ENCODE data around the gene RELN. TPM values are rescaled to one million over a fixed set of nuclear protein-coding genes. Genes with fewer than 3 reads are reported as not detected.

The RELN gene
- total RNA-seq, 1 experiment from 2014 or later: 0.48 TPM

- Histone ChIP-seq H3K27me3 (ENCODE audit: insufficient read depth, low read depth) (peaks cover 5% of the 10 kb centered on the region; the same call in 1 of the 2 replicates), H3F3A (ENCODE audit: insufficient read depth, low read depth) (no peaks in the 10 kb centered on the region), H2AFZ (no peak overlapping the region), H3K4me2 (no peak overlapping the region), H3K4me3 (no peak overlapping the region), H4K20me1 (ENCODE audit: insufficient read depth) (no peaks in the 10 kb centered on the region), H3K9me3 (ENCODE audit: insufficient read depth, low read depth) (no peaks in the 10 kb centered on the region), H3K4me1 (replicated peaks; ENCODE audit: insufficient read depth) (no peaks in the 10 kb centered on the region), H3K9me2 (ENCODE audit: insufficient read depth) (no peaks in the 10 kb centered on the region), H3K36me3 (ENCODE audit: low read depth) (no peaks in the 10 kb centered on the region), H3K27ac (no peak overlapping the region), H3K79me2 (ENCODE audit: low read depth) (no peaks in the 10 kb centered on the region)
- POLR2A ChIA-PET (ENCODE audit: unreplicated experiment): no interaction called here
- intact Hi-C loops (cut with micrococcal nuclease; ENCODE audit: unreplicated experiment): no loop called here
- no peak for DNase-seq
- TF ChIP-seq CTCF (conservative IDR thresholded peaks at IDR 0.05) (no peak), EZH2 (IDR thresholded peaks at IDR 0.05; ENCODE audit: low read depth) (no peak)
- BruUV-seq (replicated peaks): no TSS peak
- CTCF ChIA-PET: no interaction called here
Measured at GRCh38 chr7:103949374-103949773, 40.1 kb downstream of the RELN start.

- no peak overlapping the region for H2AFZ ChIP-seq
- DNase-seq: no peak
- intact Hi-C loops (cut with micrococcal nuclease; ENCODE audit: unreplicated experiment): no loop called here
- no peaks in the 10 kb centered on the region; the same call in 1 of the 2 replicates for H3K27me3 ChIP-seq (ENCODE audit: insufficient read depth, low read depth)
- no peaks in the 10 kb centered on the region for H3K36me3 ChIP-seq (ENCODE audit: low read depth)
- H3K4me2 ChIP-seq: no peak overlapping the region
- no peaks in the 10 kb centered on the region for H4K20me1 ChIP-seq (ENCODE audit: insufficient read depth)
- H3K4me3 ChIP-seq: no peak overlapping the region
- no peaks in the 10 kb centered on the region for H3K9me2 ChIP-seq (ENCODE audit: insufficient read depth)
- no peaks in the 10 kb centered on the region for H3K79me2 ChIP-seq (ENCODE audit: low read depth)
- no TSS peak for BruUV-seq (replicated peaks)
- CTCF ChIA-PET: no interaction called here
- POLR2A ChIA-PET (ENCODE audit: unreplicated experiment): no interaction called here
- TF ChIP-seq EZH2 (IDR thresholded peaks at IDR 0.05; ENCODE audit: low read depth): no peak
- no peak for TF ChIP-seq CTCF (conservative IDR thresholded peaks at IDR 0.05)
- H3F3A ChIP-seq (ENCODE audit: insufficient read depth, low read depth): no peaks in the 10 kb centered on the region
- H3K4me1 ChIP-seq (replicated peaks; ENCODE audit: insufficient read depth): no peaks in the 10 kb centered on the region
- H3K27ac ChIP-seq: no peak overlapping the region
- no peaks in the 10 kb centered on the region for H3K9me3 ChIP-seq (ENCODE audit: insufficient read depth, low read depth)
Measured at GRCh38 chr7:103947026-103947655, 42.3 kb downstream of the RELN start.

GRCh38 chr7:103944230-103944900, 45.1 kb downstream of the RELN start:
- Histone ChIP-seq H3K4me3 (no peak overlapping the region), H3K9me3 (ENCODE audit: insufficient read depth, low read depth) (no peaks in the 10 kb centered on the region), H3F3A (ENCODE audit: insufficient read depth, low read depth) (no peaks in the 10 kb centered on the region), H3K79me2 (ENCODE audit: low read depth) (no peaks in the 10 kb centered on the region), H3K27me3 (ENCODE audit: insufficient read depth, low read depth) (no peaks in the 10 kb centered on the region), H3K36me3 (ENCODE audit: low read depth) (no peaks in the 10 kb centered on the region), H3K4me1 (replicated peaks; ENCODE audit: insufficient read depth) (no peaks in the 10 kb centered on the region), H3K4me2 (no peak overlapping the region), H2AFZ (no peak overlapping the region), H3K9me2 (ENCODE audit: insufficient read depth) (no peaks in the 10 kb centered on the region), H4K20me1 (ENCODE audit: insufficient read depth) (no peaks in the 10 kb centered on the region), H3K27ac (no peak overlapping the region)
- BruUV-seq (replicated peaks): no TSS peak
- DNase-seq: no peak
- ChIA-PET CTCF (no interaction called here), POLR2A (ENCODE audit: unreplicated experiment) (no interaction called here)
- intact Hi-C loops (cut with micrococcal nuclease; ENCODE audit: unreplicated experiment): no loop called here
- TF ChIP-seq CTCF (conservative IDR thresholded peaks at IDR 0.05): no peak
- TF ChIP-seq EZH2 (IDR thresholded peaks at IDR 0.05; ENCODE audit: low read depth): no peak
